Renal cortex interstitium (tissue), 11 donors: ENCODE measurements around the gene ADGRD2. TPM values are rescaled to one million over a fixed set of nuclear protein-coding genes. Genes with fewer than 3 reads are reported as not detected.

Experiments
- DNase-seq, 11 donors: peaks; one replicate each; pipeline ENCODE4 v3.0.0-alpha.2; 2013; ENCODE audit warnings: low read depth in 9 of 11, low spot score in 4 of 11; ENCODE audit errors: extremely low read depth in 1 of 11
- polyA plus RNA-seq, 3 donors: library from polyadenylated mRNA; unstranded; fragments of 120-200 nt; gene quantifications; one replicate each; pipeline ENCODE4 v1.2.1, GENCODE V29; 2013; ENCODE audit not compliant: insufficient read length in 3 of 3

The ADGRD2 gene
- polyA plus RNA-seq, 3 donors = 0.16 to 0.17 TPM; not detected in 1

DNA sequence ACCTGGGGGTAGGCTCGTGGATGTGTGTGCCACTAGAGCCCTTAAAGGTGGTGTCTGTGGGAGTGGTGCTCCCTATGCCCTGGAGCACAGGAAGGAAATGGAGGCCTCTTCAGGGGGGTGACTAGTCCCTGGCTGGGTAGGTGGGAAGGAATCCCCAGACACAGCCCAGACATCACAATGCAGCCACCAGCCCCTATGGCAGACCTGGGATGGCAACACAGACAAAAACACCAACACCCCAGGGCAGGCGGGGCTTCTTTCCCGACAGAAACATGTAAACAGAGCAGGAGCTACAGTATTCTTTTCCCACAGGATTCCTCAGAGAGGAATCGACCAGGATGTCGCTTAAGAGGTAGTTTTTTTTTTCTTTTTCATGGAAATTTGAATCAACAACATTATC is 67.3 kb downstream of the ADGRD2 start:
- no peak for DNase-seq

- DNase-seq = no peak
Observed at GRCh38 chr9:124518116-124518515, 67.9 kb downstream of the ADGRD2 start.

DNA sequence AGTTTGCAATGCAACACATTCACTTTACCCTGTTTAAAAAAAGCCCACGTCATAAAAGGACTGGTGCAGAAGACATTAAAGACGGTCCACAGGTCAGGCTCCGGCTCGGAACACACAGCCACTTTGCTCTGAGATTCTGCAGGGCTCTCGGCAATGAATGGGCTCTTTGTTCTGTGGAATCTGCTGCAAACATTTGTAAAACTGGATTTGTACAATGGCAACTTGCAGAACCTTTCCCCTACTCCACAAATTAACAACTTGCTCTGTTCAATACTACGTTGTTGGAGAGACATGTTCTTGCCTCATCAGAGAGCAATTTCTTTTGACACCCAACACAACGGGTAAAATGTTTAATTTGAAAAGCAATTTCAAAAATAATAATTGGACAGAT is 70.0 kb downstream of the ADGRD2 start:
- no peak for DNase-seq

- no peak for DNase-seq
Observed at GRCh38 chr9:124521142-124521541, 70.9 kb downstream of the ADGRD2 start.

DNA sequence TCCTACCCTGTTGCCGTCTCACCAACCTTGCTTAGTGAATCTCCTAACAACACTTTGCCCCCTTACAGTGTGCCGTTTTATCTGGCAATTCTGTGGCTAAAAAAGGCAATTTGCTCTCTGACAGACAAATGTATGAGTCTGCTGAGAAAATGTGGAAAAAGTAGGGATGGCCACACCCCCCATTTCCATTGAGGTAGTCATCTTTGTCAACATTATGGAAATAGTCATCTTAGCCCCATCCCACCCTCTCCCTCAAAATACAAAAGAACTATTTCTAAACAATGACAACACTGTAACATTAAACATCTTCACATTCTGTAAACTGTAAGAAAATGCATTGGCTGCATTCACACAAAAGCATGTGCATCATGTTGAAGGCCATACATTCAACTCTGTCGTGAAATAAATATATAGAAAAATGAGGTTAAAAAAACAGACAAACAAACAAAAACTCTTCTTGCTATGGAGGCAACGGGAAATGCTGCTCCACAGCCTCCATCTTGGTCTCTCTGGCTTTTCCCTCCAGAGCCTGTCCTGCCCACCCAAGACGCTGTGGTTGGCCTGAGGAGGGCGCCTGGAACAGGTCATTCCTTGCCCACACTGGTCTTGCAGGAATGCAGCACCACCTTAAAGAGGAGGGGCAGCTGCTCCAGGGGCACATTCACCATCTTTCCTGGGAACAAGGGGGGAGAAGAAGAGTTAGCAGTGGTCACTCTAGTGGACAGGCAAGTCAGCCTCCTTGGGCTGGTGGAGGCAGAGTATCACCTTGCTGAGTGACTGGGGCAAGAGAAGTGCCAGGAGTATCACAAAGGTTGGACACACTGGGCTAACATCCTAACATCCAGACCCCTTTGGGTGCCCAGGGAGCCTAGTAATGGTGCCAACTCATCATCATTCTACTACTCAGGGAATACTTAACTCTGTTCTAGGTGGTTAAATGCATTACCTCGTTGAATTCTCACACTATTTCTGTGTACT is 72.2 kb downstream of the ADGRD2 start:
- no peak for DNase-seq

DNA sequence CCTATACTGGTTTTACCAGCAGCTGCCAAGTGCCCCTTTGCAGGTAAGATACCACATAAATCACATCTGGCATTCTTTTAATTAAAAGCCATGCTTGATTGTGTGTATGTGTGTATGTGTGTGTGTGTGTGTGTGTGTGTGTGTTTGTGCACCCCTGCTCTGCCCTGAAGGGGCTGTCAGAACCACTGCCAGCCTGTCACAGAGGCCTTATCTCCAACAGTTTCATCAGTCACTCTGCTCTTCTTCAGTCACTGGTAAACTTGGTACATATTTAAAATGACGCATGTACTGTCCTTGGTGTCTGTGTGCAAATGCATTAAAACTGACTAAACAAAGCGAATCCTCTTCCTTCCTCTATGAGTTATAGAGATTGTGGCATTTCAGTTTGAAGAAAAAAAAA is 75.9 kb downstream of the ADGRD2 start:
- DNase-seq = no peak

GRCh38 chr9:124527781-124528180 is 77.5 kb downstream of the ADGRD2 start:
- no peak for DNase-seq

Other genes starting within 250 kb of the ADGRD2 start
- gene NEK6, start 192.5 kb upstream of the ADGRD2 start, polyA plus RNA-seq = 10 to 100 TPM; 28.1 to 34.1 (median 28.5) TPM
- gene PSMB7, start 35.0 kb upstream of the ADGRD2 start, polyA plus RNA-seq = 100 to 1,000 TPM; 190 to 234 (median 223) TPM
- under 1 TPM; 0.06 to 0.11 (median 0.11) TPM for gene NR5A1, start 56.9 kb downstream of the ADGRD2 start, polyA plus RNA-seq